NCI-H1694 treated with DMSO at 0.1 percent for 48 hours (cell line): ENCODE data around the gene THRB.

Source experiments
- DNase-seq: peaks from one replicate; lab custom pipeline; 2025; lab: John Stamatoyannopoulos, UW

The THRB gene

DNA sequence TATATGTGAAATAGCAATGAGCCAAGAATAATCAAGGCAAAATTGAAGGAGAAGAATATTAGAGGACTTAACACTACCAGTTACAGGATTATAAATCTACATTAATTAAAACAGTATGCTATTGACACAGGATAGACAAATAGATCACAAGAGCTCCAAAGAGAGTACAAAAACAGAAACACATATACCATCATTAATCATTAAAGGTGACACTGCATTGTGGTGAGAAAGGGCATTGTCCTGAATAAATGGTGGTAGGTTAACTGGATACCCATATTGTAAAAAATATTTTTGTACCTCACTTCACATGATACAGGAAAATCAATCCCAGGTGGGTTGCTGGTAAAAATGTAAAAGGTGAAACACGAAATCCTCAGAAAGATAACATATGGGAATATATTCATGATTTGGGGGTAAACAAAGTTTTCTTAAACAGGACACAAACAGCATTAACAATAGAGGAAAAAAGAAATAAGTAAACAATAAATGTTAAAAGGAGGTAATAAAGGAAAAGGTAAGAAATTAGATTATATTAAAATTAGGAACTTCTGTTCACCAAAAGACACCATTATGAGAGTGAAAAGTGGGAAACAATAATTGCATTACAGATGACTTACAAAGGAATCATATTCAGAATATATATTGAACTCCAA, 145.2 kb downstream of the THRB start:
- no peak for DNase-seq

DNA sequence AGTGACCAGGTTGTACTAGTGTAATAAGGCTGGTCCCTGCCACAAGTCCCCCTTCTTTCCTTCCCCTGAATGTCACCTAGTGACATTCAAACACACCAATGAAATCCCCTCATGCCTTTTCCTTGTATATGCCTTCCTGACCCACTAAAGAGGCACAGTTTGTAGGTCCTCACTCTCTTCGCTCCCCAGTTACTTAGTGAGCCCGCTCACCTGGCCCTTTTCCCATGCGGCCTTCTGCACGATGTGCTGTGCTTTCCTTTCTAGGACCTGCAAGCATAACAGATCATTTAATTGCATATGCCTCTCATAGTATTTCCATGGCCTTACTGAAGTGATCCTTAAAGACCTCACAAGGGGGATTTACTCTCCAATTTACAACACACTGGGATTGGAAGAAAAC, 146.3 kb downstream of the THRB start:
- DNase-seq: no peak

DNA sequence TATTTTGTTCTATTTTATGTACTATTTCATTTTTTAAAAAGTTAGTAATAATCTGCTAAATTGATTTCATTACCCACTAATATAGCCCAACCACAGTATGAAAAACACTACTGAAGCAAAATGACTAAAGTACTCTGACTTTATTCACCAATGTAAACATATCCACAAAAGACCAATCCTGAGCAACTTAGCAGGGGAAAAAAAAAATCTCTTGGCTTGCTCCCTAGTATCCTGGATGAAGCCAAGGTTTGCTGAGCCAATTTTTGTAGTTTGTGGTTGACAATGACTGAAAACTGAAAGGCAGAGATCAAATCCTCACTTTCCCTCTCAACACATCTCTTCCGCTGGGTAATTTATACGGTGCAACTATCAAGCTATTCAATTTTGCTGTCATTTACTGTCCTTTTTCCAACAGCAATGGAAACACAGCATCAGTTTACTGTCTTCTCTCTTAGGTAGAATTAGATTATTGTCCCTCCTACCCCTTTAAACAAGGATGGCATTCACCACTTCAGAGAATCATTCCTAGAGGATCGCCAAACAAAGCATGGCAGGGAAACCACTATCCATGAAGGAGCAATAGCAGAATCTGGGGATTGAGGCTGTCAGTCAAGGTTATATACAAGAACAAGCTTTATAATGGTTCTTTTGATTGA, 149.7 kb downstream of the THRB start:
- DNase-seq: no peak

DNA sequence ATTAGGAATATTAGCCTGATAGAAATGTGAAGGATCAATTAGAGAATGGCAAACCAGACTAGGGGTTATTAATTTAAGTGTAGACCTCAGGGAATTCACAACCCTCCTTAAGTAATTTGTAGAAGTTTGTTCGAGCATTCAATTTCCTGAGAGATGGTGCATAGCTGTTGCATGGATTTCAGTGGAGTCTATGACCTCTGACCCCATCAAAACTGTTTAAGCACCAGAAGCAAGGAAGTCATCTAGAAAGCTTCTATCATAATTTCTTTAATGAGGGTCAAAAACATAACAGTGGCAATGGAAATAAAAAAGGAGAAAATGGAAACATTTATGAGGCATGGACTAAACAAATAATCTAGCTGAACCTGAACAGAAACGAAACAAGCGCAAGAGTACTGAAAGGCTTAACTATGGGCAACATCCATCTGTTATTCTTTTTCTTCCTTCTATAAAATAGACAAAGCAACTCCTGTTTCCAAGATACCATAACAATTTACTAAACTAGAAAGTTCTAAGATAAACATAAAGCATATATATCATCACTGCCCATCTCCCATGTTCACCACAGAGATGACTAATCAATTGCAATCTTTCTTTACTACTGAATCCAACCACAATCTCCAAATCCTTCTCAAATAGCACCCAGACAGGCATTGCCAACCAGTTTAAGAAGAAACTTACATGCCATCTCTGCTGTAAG, 151.4 kb downstream of the THRB start:
- no peak for DNase-seq

DNA sequence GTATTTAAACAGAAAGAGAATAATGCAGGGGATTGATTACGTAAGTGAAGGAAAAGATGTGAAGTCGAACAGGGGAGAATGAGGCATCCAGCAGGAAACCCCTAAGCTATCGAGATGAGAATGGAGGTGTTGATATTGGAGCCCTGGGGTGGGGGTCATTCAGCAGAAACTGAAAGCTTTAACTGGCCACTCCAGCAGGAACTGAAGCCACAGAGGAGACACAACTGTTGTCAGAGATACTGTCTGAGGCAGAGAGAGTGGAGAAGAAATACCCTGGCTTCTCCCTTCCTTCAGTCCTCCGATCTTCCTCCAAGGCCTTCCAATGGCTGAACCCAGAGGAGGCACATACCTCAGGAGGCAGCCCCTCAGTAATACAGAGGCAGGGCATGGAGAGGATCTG, 152.4 kb downstream of the THRB start:
- DNase-seq: no peak

DNA sequence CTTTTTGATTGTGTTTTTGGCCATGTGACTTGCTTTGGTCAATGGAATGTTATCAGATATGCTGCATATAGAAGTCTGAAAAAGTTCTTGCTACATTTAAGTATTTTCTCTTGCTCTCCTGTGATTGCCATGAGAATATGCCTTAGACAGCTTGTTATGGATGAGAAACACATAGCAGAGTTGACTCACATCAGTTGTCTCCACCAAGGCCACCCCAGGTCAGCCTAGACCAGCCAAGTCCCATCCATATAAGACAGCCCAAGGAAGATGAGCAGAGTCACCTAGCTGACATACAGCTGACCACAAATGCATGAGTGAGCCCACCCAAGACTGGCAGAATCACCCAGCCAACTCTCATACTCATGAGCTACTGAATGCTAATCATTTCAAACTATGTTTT, 153.0 kb downstream of the THRB start:
- DNase-seq: no peak

DNA sequence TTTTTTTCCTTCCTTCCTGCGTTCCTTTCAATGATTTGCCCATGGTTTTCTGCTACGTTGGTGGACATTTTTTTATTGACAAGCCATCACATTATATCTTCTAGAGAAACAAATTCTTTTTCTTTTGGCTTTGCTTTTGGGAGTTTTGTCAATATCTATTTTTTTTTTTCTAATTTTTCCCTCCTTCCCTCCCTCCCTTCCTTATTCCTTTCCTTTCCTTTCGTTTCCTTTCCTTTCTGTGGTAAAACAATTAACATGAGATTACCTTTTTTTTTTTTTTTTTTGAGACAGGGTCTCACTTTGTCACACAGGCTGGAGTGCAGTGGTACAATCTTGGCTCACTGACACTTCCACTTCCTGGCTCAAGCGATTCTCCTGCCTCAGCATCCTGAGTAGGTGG, 153.7 kb downstream of the THRB start:
- DNase-seq: no peak

DNA sequence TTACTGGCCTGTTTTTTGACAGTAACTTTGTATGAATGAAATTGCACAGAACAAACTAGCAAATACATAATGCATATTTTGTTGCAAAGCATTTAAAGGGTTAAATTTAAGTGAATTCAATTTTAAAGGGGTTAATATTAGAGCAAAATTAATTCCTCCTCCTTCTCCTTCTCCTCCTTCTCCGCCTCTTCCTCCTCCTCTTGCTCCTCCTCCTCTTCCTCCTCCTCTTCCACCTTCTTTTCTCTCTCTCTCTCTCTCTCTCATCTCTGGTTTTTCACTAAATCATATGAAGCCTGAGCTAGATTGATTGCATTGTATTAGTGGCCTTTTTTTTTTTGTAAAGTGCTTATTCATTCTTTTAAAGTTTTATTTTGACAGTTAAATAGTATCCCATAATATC, 154.5 kb downstream of the THRB start:
- no peak for DNase-seq

DNA sequence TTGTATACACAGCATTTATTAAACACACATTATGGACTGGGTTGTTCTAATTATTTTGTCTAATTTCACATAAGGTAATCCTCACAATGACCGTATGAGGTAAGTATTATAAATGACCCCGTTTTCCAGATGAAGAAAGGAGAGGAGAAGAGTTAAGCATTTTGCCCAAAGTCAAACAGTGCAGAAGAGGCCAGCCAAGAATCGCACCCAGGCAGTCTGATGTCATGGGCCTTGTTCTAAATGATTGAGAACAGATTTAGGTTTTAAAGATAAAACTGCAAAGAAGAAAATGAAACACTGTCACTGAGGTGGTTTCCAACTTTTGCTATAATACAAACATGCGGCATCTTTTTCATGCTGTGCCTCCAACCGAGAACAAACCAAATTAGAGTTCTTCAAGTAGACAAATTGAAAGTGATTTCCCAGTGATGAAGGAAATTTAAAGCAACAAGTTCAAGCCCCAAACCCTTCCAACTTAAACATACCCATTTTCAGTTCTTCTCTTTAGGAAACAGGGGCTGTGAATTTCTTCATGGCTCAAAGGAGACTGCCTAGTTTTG, 155.3 kb downstream of the THRB start:
- DNase-seq: no peak

DNA sequence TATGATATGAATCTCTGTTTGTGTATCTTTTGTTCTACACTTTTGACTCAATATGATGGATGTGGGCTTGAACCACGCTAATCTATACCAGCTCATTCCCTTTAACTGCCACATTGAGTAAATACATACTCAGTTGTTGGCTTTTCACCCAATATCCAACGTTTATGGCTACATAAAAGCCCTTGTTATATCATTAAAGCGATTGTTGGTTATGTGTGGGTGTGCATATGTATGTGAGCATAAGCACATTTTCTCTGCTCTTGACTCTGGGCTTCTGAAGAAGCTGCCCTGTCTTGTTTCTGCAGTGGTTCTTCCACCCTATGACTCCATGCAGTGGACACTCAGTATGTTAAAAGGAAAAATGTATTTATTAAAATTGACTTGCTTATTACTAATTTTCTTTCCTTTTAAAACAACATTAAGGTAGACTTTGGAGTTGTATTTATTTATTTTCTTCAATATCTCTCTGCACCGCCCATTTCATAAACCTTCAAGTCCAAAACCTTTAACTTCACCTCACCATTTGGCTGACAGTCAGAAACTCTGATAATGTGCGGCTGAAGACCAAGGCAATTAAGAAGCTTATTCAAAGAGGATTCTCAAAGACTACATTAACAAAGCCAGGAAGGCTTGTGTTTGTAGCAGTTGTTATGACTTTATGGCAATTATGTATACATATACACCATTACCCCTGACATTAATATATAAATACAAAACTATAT, 156.1 kb downstream of the THRB start:
- DNase-seq: no peak

DNA sequence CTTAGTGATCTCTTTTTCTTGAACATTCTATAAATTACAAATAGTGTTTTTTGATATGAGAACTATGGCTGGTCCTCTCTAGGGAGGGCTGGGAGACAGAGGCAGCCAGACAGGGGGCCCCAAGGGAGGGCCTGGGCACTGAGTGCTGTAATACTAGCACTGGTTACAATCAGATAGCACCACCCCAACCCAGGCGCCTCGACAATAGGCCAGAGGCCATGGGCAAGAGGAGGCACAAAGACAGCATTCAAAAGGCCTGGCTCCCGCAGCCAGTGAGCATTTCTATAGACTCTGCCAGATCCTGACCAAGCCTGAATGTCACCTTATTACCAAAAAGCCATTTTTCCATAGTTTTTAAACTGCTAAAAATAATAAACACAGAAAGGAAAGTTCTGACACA, 158.5 kb downstream of the THRB start:
- DNase-seq: no peak

DNA sequence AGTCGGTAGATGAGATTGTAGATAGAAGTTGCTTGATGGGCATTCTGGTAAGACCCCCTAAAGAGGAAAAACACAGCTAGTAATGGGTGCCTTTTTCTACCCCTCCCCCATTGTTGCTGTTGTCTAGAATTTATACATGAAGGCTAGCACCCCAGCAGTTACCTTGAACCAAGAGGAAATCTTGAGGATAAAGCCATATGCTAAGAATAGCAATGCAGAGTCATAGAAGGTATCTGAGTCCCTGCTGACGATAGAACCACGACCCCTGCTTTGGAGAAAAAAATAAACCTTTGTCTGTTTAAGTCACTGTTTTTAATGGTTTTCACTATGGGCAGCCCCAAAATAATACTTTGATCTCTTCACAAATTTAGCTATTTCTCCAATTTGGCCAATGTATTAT, 162.6 kb downstream of the THRB start:
- no peak for DNase-seq

DNA sequence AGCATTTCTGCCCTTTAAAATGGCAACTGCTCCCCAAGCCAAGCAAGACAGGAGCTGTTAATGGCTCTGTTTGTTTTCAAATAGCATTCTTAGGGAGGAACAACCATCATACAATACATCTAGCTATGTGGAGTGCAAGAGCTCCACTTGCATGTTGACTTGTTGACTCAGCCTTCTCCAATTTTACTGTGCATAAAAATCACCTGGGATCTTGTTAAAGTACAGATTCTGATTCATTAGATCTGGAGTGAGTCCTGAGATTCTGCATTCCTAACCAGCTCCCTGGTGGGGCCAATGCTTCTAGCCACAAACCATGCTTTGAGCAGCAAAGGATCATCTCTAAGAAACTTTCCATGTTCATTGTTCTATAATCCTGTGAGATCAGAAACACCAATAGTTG, 171.4 kb downstream of the THRB start:
- DNase-seq: no peak

DNA sequence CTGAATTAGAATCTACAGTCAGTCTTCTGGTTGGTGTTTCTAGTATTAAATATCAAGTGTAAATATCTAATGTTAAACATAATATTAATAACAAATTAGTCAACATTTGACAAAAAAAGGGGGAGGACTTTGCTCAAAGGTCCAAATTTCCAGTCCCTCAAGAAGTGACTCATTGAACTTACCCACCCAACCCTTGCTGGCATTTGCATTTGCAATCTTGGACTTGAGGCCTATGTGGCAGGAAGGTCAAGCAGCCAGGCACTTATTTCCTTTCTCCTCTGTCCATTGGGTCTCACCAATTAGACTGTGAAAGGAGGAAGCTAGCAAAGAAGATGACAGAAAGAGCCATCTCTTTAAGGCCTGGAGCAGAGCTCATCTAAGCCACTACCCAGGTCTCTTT, 174.0 kb downstream of the THRB start:
- DNase-seq: no peak

DNA sequence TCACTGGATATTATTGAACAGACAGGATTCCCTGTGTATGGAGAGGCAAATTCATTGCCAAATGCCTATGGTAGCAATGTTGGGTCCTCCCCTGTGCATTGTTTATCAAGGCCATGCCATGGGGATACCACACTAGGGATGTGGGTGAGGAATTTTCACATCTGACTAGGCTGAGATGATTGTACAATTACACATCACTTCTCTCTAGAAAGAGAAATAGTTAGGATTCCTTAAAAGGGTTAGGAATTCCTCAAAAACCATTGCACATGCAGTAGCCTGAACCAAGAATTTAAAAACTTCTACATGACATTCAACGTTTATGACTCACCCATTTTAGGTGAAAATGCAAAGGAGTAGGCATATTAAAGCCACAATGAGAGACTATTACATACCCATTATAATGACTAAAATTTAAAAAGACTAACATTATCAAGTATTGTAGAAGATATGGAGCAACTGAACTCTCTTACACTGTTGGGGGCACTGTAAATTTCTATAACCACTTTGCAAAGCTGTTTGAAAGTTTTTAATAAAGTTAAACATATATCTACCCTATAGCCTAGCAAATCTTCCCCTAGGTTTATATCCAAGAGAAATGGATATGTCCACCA, 175.9 kb downstream of the THRB start:
- no peak for DNase-seq

DNA sequence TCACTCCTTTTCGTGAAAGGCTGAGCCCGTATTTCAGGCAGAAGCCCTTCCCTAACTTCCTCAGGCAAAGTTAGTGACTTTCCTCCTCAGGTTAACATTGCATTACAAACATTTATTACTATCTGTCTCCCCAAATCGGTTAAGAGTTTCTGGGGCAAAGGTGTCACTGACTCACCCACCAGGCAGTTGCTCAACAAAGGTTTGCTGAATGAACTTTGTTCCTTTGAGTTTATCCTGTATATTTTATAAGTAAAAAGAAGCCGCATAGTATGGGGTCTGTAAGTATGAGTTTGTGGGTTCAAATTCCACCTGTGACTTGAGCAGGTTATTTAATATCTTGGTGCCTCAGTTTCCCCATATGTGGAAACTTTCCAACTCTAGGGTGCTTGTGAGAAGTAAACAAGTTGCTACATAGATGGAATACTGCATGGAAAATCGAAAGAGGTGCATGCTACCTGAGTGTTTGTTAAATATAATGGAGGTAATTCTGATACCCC, 177.7 kb downstream of the THRB start:
- no peak for DNase-seq

DNA sequence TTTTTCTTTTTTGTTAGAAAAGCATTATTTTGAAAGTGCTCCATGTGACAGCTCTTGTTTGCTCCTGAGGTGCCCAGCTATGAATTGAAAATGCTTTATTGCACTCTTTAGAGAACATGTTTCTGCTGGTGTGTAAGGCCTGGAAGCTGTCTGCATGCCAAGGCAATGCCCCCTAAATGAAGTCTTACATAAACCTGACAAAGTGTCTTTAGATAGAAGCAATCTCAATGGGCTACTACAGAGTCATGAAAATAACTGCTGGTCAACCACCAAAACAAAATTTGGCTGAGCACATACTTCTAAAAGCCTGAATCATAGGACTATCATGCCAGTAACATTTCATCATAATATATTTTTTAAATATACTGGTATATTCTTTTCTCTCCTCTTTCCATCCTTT, 178.7 kb downstream of the THRB start:
- DNase-seq: no peak

DNA sequence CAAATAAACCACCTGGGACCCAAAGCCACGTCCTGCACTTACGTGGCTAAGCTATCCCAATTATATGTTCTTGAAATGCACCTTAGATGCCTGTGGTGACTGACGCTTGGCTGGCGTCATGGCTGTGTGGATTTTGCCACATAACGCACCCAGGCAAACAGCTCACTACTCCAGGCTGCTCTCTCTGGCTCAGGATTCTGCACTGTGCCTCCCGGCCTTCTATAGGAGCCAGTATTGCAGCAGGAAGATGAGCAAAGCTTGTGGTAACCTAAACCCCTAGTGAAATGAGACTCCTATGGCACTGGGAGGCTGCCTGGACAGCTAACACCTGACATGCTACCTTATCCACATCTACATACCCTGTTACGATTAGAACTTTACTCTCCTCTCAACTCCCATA, 179.3 kb downstream of the THRB start:
- DNase-seq: no peak

DNA sequence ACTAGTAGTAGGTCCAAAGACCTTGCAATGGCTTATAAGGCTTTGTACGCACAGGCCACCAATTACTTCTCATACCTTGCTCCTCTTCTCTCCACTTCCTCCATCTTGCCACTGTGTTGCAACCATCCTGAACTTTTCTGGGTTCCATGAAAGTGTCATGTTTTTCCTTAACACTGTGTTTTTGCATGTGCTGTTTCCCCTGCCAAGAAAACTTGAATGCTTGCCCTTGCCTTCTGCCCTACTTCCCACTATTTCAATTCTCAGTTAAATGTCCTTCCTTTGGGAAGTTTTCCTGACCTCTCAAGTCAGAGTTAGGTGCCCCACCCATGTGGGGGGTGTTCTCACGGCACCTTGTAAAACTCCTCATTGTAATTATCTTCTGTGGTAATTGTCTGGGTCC, 182.8 kb downstream of the THRB start:
- no peak for DNase-seq

DNA sequence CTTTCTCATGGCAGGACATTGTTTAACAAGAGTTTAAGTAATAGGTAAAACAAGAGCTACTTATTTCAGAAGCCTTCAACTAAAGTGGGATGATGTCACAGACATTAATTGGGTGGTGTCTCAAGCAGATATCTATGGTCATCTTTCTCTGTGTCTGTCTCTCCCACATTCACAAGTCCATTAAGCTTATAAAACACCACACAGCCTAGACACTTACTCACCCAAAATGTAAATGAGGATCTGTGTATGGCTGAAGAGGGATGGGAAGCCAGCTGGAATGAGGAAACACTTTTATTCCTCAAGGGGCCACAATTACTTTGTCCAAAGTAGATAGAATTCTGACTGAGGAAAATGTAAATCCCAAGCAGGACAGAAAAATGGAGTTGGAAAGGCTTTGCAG, 183.8 kb downstream of the THRB start:
- no peak for DNase-seq

DNA sequence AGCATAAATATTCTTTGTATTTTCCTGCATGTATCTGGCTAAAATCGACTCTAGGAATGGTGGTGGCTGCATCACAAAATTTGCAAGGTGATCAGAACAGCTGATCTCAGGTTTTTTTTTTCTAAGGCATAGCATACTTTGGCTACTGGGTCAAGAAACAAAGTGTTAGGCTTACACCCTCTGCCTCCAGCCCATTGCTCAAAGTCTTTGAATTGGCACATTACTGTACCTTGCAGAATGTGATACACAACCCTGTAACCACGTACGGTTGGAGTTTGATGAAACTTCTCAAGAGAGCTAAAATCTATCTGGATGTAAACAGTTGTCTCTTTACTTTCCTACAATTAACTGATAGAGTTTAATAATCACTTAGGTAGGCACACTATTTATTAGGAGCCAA, 188.1 kb downstream of the THRB start:
- DNase-seq: no peak
